ENCODE results near the gene THOC5.

DNA sequence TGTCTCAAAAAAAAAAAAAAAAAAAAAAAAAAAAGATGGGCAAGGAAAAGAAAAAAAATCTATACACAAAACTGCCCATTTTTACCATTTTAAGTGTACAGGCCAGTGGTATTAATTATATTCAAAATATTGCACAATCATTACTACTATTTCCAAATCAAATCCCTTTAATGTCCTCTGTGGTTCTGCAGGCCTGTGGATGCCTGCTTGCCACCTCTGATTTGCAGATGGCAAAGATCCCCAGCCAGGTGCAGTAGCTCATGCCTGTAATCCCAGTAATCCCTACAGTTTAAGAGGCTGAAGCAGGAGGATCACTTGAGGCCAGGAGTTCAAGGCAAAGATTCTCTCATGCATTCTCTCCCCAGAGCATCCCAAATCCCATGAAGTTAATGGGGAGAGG lies 95.0 kb downstream of the THOC5 start:
- no peak for TF ChIP-seq CTCF (IDR thresholded peaks at IDR 0.05)
- no peak for TF ChIP-seq POLR2A (IDR thresholded peaks at IDR 0.05)
